Skeletal muscle tissue (tissue), 5 donors: ENCODE data around the gene UBA3. TPM values are rescaled to one million over a fixed set of nuclear protein-coding genes. Genes with fewer than 3 reads are reported as not detected.

Experiments used
- H3K27ac ChIP-seq: one replicate; pipeline ENCODE4 v1.7.0; 2013; ENCODE audit warnings: mild to moderate bottlenecking, low read depth, low read length, inconsistent platforms
- H3K27me3 ChIP-seq, 3 donors: one replicate each; pipeline ENCODE4 v1.7.0; 2013; ENCODE audit warnings: low read length in 3 of 3; ENCODE audit not compliant: control insufficient read depth in 3 of 3, insufficient read depth in 3 of 3
- H3K36me3 ChIP-seq, 3 donors: one replicate each; pipeline ENCODE4 v1.7.0; 2013; ENCODE audit warnings: low read length in 3 of 3; ENCODE audit not compliant: control insufficient read depth in 3 of 3, insufficient read depth in 3 of 3
- H3K4me1 ChIP-seq, 3 donors: one replicate each; pipeline ENCODE4 v1.7.0; 2013; ENCODE audit warnings: low read length in 3 of 3, mild to moderate bottlenecking in 3 of 3; ENCODE audit not compliant: control insufficient read depth in 3 of 3, insufficient read depth in 3 of 3
- H3K4me3 ChIP-seq, 3 donors: one replicate each; pipeline ENCODE4 v1.7.0; 2013; ENCODE audit warnings: low read length in 3 of 3
- H3K9ac ChIP-seq, 3 donors: one replicate each; pipeline ENCODE4 v1.7.0; 2013; ENCODE audit warnings: low read length in 3 of 3, mild to moderate bottlenecking in 3 of 3, moderate library complexity in 2 of 3, low read depth in 1 of 3
- H3K9me3 ChIP-seq, 3 donors: one replicate each; pipeline ENCODE4 v1.7.0; 2013; ENCODE audit warnings: low read length in 3 of 3; ENCODE audit not compliant: control insufficient read depth in 3 of 3
- small RNA-seq: library from RNA; depleted of rRNA; stranded (forward); fragments of <200 nt; gene quantifications from one replicate; pipeline ENCODE3, GENCODE V24; 2014
- total RNA-seq: library from RNA; depleted of rRNA; stranded (reverse); fragments of >200 nt; gene quantifications from one replicate; pipeline ENCODE4 v1.2.3, GENCODE V29; 2014
- donor health status: Osteomylitis.

UBA3 gene
- total RNA-seq, 1 donor from 2014 or later: 48.5 TPM

DNA sequence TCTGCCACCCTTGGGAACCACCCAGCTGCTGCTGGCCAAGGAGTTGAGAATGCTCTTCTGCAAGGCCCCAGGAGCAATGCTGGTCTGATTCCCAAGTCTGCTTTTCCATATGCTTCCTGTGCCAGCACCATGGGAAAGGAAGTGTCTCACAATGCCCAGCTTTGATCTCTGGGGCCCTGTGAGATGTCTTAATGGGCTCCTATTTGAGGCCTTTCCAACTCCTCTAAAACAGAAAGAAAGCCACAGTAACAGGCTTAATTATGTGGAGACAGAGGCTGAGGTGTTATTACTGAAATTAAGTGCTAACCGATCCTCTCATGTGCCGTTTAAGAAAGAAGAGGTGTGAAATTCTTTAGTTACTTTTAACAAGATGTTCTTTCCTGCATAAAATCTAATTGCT lies 71.2 kb downstream of the UBA3 start:
- H3K9ac ChIP-seq: peak overlapping the region in 1 of 3 donors; percentile 55
- H3K27me3 ChIP-seq: no peaks in the 10 kb centered on the region
- no peak overlapping the region for H3K27ac ChIP-seq
- no peaks in the 10 kb centered on the region for H3K9me3 ChIP-seq
- H3K4me3 ChIP-seq: no peak overlapping the region
- peaks cover 27 to 44% (median 30%) of the 10 kb centered on the region in 3 donors for H3K36me3 ChIP-seq
- peaks cover 26 to 31% (median 29%) of the 10 kb centered on the region in 3 donors for H3K4me1 ChIP-seq

DNA sequence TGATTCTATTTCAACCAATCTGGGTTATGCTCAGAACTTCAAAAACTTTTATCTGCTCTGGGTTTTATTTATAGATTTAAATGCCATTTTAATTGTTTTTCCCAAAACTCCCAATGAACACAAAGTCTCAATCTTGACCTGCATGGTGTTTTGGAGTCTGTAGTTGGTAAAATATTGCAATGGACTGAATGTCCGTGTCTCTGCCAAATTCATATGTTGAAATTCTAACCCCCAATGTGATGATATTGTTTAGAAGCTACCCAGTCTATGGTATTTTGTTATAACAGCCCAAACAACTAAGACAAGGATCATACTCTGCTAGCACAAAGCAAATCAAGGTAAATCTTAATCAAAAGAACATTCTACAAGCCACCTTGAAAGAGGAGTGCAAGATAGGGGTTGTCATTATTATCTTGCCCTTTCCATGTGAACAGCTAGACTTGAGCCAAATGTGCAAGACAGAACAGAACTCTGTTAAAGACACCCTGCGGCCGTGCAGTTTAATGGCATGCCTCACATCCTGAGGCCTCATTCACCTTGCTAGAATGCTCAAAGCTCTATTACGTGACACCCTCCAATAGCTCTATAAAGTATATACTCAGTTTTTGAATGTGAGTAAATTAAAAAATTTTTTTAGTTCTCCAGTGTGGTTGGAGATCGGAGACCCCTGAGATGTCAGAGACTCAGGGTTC lies 74.2 kb downstream of the UBA3 start:
- Histone ChIP-seq H3K27ac (no peak overlapping the region), H3K4me1 (peaks cover 10 to 15% (median 12%) of the 10 kb centered on the region in 3 donors), H3K27me3 (no peaks in the 10 kb centered on the region), H3K9ac (no peak overlapping the region), H3K4me3 (no peak overlapping the region), H3K36me3 (peaks cover 29 to 62% (median 58%) of the 10 kb centered on the region in 3 donors), H3K9me3 (no peaks in the 10 kb centered on the region)

DNA sequence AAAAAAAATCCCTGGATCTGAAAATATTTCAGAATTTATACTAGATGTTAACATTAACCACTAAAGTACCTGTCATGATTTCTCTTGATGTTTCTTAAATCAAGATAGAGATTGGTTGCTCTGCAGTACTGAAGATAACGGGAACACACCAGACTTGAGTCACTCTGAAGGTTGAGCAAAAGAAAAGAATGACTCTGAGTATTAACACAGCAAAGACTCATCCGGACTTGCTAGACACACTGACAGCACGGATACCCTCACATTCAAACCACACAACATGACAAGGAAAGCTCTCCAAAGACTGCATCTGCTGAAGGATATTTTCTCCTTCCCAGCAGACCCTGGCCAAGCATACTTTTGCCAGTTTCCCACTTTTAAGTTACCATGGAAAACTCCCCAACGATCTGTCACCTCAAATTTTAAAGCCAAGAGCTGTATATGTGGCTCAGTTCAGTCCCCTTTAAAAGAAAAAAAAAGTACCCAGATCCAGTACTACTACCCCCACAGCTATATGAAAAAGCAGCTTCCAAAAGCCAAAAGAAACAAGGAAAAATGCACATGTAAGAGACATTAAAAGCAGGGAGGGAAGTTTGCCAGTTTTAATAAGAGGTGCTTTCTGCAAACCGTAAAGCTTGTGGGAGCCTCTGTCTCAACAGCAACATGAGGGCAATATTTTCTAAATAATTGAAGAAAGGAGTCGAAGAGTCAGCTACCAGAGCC lies 74.9 kb downstream of the UBA3 start:
- Histone ChIP-seq H3K27me3 (no peaks in the 10 kb centered on the region), H3K27ac (no peak overlapping the region), H3K9ac (no peak overlapping the region), H3K4me3 (no peak overlapping the region), H3K9me3 (no peaks in the 10 kb centered on the region), H3K4me1 (peaks cover 9 to 10% (median 9%) of the 10 kb centered on the region in 3 donors), H3K36me3 (peaks cover 23 to 62% (median 58%) of the 10 kb centered on the region in 3 donors)

Small RNA genes within 50 kb of the gene (small RNA-seq; reads per million reads assigned to genes)
- 0.09 reads per million for gene MIR3136

Other genes starting within 250 kb of the UBA3 start
- gene TAFA4, start 147.8 kb downstream of the UBA3 start, total RNA-seq: under 0.01 TPM
- gene EOGT, start 66.7 kb downstream of the UBA3 start, total RNA-seq: 13.0 TPM
- 12.5 TPM for gene TMF1, start 28.0 kb downstream of the UBA3 start, total RNA-seq
- 60.5 TPM for gene ARL6IP5, start 4.6 kb upstream of the UBA3 start, total RNA-seq
- gene LMOD3, start 42.2 kb upstream of the UBA3 start, total RNA-seq: 31.8 TPM